Stimulated activated CD4-positive, alpha-beta T cell treated with anti-CD3 and anti-CD28 coated beads, TNF-alpha, amount 100 ng/mL, for 1 hour (primary cell): ENCODE measurements around the gene PGAP6.
A peak's percentile ranks its signal among the peaks of the same experiment; 100 is the strongest.
"Not testable (repeated sequence)": the region's sequence is repeated elsewhere in the genome, so short reads cannot be mapped to it uniquely, and the experiment has no call there.

Source experiments
- DNase-seq, 3 donors: peaks; one replicate each; pipeline ENCODE4 v3.0.0-alpha.2; 2020; ENCODE audit warnings: low read depth in 3 of 3, low spot score in 1 of 3

The PGAP6 gene

GRCh38 chr16:379961-380761 lies 1.6 kb downstream of the PGAP6 start:
- no peak for DNase-seq

GRCh38 chr16:379183-379960 lies 2.4 kb downstream of the PGAP6 start:
- no peak for DNase-seq

- DNase-seq: no peak
These were observed 3.0 kb downstream of the PGAP6 start for GRCh38 chr16:378821-379182.

- DNase-seq: not testable (repeated sequence)
These were observed 3.5 kb downstream of the PGAP6 start for GRCh38 chr16:378113-378820.

GRCh38 chr16:377419-377951 lies 4.3 kb downstream of the PGAP6 start:
- no peak for DNase-seq

- DNase-seq: no peak
These were observed 4.9 kb downstream of the PGAP6 start for GRCh38 chr16:376817-377418.

- DNase-seq: no peak
These were observed 5.6 kb downstream of the PGAP6 start for GRCh38 chr16:375927-376816.

DNA sequence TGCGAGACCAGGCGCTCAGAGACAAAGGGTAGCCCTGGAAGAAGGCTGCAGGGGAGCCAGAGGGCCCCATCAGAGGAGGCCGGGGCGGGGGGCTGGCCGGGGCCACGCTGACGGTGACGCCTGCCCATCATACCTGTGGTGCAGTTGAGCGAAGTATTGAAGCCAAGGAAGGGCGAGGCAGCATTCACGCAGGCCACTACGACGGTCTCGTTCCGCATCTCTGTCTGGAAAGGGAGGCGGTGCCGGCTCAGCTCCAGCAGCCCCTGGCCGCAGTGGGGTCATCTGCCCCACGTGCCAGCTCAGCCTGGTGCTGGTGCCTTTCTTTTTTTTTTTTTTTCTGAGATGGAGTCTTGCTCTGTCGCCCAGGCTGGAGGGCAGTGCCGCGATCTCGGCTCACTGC lies 6.6 kb downstream of the PGAP6 start:
- DNase-seq: no peak

- no peak for DNase-seq
These were observed 7.2 kb downstream of the PGAP6 start for GRCh38 chr16:374616-374926.

DNA sequence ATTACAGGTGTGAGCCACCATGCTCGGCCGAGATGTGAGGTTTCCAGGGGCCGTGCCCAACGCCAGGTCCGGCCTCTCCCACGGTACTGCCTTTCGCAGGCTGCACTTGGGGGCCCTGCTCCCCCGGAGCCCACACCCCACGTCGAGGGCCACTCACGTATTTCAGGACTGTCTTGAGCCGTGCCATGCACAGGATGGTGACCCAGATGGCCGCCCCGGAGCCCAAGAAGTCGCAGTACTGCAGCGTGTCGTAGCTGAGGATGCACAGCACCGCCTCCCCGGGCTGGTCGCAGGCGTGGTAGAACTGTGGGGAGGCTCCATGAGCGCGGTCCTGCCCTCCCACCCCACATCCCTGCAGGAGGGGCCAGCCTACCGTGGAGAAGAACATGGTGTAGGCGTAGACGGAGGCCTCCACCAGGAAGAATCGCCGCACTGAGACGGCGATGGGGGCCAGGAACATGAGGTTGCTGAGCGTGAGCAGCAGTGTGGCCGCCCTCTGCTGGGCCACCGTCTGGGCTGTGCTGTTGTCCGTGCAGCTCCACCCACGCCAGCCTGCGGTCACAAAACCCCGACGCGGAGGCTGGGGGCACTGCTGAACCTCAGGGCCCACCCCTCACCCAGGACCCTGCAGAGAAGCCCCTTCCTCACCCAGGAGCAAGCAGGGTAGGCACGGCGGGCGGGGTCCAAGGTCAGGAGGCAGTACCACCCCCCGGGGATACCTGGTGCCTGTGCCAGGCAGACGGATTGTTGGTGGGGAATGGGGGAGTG lies 7.7 kb downstream of the PGAP6 start:
- DNase-seq: no peak

DNA sequence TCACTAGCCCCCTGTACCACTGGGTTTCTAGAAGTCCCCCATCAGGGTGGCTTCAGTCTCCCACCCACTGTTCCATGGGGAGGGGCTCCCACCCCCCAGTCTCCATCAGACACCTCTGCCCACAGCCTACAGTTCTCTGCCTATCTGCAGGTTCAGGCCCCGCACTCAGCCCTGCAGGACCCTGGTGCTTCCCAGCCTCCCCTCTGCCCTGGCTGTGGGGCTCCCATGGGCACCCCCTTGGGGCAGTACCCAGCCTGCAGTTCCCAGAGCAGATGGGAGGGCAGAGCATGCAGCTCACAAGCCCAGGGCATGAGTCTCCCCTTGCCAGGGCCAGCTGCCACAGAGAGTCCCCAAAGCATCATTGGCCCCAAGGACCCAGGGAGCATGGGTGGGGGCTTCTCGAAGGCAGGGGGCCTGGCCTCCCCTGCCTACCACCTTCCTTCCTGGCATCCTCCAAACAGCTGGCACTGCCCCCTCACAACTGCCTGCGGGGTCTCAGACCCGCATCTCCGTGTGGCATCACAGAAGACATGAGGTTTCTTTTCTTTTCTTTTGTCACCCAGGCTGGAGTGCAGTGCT lies 8.7 kb downstream of the PGAP6 start:
- no peak for DNase-seq

DNA sequence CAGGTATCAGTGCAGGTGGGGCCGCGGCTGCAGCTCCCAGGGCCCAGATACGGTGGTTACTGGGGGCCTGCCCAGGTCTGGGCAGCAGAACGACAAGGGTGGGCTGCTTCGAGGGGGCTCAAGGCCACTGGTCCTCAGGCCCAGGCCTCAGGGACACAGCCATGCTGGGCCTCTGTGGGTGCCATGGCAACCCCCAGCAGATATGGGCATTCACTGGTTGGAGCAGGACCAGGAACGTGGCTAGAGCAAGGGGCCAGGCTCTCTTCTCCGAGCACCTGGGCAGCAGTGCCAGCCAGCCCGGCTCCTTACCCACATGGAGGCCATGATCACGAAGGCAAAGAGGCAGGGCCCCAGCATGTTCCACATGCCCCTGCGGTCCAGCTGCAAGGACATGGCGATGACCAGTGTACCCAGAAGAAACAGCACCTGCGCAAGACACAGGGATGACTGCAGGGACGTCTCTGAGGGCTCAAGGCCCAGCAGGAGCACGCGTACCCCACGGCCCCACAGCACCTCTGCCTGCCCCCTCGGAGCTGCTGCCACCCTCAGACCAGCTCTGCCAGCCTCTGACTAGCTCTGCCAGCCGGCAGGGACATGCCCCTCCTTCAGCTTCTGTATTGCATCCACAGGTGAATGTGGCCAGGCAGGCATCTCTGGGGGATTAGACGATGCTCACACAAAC lies 9.3 kb downstream of the PGAP6 start:
- DNase-seq: no peak

DNA sequence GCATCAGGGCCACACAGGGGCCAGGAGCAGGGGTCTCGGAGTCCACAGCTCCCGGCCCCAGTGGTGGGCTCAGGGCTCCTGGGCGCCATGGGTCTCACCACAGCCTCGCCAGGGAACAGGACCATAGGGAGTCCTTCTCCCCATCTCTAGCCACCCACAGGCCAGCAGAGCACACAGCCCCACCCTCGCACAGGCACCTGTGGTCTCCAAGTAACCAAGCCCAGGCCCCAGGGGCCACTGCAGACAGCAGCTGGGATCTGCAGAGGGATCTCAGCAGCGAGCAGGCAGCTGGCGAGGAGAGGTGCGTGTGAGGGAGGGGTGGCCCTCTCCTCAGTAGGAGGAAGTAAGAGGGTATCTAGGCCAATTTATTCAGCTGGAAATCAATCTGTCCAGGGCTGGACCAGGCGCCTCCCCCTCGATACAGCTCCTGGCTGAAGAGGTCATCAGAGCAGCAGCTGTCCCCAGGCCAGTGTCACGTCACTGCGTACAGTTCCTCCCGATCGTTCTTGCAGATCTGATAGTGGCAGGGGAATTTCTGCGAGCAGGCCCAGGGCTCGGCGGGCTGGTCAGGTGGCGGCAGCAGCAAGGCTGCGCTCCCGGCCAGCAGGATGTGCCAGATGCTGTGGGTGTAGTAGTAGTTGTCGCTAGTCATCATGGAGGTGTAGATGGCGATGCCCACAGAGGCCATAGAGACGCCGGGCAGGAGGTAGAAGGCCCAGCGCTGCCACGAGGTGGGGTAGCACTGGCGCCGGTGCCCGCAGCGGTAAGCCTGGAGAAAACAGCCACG lies 10.1 kb downstream of the PGAP6 start:
- no peak for DNase-seq

GRCh38 chr16:370979-371514 lies 10.7 kb downstream of the PGAP6 start:
- DNase-seq: no peak

DNA sequence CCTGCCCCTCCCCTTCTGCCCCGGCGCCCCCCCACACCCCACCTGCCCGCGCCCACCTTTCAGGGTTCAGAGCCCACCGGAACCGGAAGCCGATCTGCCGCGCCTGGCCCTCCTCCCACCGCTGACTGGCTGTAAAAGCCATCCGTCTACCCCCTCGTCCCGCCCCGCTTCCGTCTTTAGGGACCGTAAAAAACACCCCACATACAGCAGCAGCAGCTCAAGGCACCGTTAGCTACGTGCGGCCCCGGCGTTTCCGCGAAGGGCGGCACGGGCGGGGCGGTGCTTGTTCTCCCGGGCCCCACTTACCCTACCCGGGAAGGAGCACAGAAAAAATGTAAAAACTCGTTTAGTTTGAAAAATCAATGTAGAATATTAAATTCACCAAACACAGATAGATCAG lies 11.3 kb downstream of the PGAP6 start, which contains the start of gene MRPL28:
MRPL28 (minus strand) TSS at position 96 of the 400 bp plus-strand sequence. CDS start 320 bp downstream, outside the sequence.
- DNase-seq: peak; percentile 87 to 91 (median 87)

- DNase-seq: no peak
These were observed 11.8 kb downstream of the PGAP6 start for GRCh38 chr16:369866-370436.

DNA sequence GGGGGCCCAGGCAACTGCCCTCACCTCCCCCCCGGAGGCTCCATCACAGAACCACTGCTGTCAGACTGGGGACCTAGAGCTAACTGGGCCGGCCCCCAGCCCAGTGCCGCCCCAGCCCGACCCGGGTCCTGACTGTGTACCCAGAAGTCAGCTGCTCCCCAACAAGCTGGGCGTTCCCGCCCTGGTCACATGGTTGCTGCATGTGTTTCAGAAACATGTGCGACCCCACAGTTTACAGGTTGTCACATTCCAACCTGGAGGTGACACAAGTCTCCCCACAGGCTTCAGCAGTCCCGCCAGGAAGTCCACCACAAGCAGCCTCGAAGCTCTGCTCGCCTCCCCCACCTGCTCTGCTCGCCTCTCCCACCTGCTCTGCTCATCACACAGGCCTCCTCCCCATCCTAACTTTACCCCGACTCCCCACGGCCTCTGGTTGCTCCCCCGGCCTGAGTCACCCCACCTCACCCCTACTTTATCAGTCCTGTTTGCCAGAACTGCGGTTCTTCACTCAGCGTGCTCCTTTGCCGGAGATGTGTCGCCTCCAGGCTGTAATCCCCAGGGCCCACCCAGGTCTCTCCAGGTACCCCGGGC lies 12.4 kb downstream of the PGAP6 start:
- DNase-seq: no peak
